OCI-LY7 (cell line): ENCODE data around the gene RPS6KA3. TPM values are rescaled to one million over a fixed set of nuclear protein-coding genes. Genes with fewer than 3 reads are reported as not detected.

Source experiments
- BruUV-seq: library from RNA; stranded (reverse); fragments of 400-500 nt; replicated peaks from 2 replicates; lab custom pipeline; 2021; lab: Mats Ljungman, UMichigan
- CTCF ChIA-PET: fragments of 300-600 bp; sonication (Branson Sonifier 250); formaldehyde crosslinking; loops from one replicate; lab custom pipeline; 2022; ENCODE audit warnings: antibody characterized with exemption; ENCODE audit not compliant: unreplicated experiment; lab: Charles Lee
- POLR2A ChIA-PET: fragments of 300-600 bp; sonication (Branson Sonifier 250); formaldehyde crosslinking; loops from one replicate; lab custom pipeline; 2022; ENCODE audit warnings: antibody characterized with exemption; lab: Charles Lee
- DNase-seq: peaks from one replicate; pipeline ENCODE4 v3.0.0-alpha.2; 2015; ENCODE audit warnings: low spot score
- H2AFZ ChIP-seq: fragments of 200-600 bp; sonication (generic), shearing (Covaris generic); 2 replicates; pipeline ENCODE4 v1.6.1; 2014; ENCODE audit warnings: mild to moderate bottlenecking, antibody characterized with exemption, low read length, moderate library complexity
- H3K27ac ChIP-seq: fragments of 200-600 bp; sonication (generic); 2 replicates; pipeline ENCODE4 v1.5.1; 2014; ENCODE audit warnings: mixed run types, low read depth, mild to moderate bottlenecking, moderate library complexity, low read length, inconsistent platforms; ENCODE audit not compliant: poor library complexity, severe bottlenecking
- H3K36me3 ChIP-seq: fragments of 200-600 bp; sonication (generic); 2 replicates; pipeline ENCODE4 v1.6.1; 2014; ENCODE audit warnings: mild to moderate bottlenecking, antibody characterized with exemption, low read length, moderate library complexity, mixed read lengths; ENCODE audit not compliant: insufficient read depth
- H3K4me1 ChIP-seq: fragments of 200-600 bp; sonication (generic); 2 replicates; pipeline ENCODE4 v1.5.1; 2014; ENCODE audit warnings: mild to moderate bottlenecking, low read length; ENCODE audit not compliant: insufficient read depth, poor library complexity, severe bottlenecking
- H3K4me2 ChIP-seq: fragments of 200-600 bp; sonication (generic); 2 replicates; pipeline ENCODE4 v1.6.1; 2014; ENCODE audit warnings: mild to moderate bottlenecking, low read length
- H3K4me3 ChIP-seq: fragments of 200-600 bp; sonication (generic); 2 replicates; pipeline ENCODE4 v1.5.1; 2014; ENCODE audit warnings: mild to moderate bottlenecking, low read depth, low read length; ENCODE audit not compliant: poor library complexity, severe bottlenecking
- H3K79me2 ChIP-seq: fragments of 200-600 bp; sonication (generic); 2 replicates; pipeline ENCODE4 v1.6.1; 2016; ENCODE audit warnings: low read depth, mild to moderate bottlenecking, low read length, moderate library complexity, mixed read lengths; ENCODE audit not compliant: insufficient read depth
- H3K9me2 ChIP-seq: fragments of 200-600 bp; sonication (generic); 2 replicates; pipeline ENCODE4 v1.6.1; 2016; ENCODE audit warnings: mild to moderate bottlenecking, low read length, mixed read lengths; ENCODE audit not compliant: insufficient read depth
- H3K9me3 ChIP-seq: fragments of 200-600 bp; sonication (generic); 2 replicates; pipeline ENCODE4 v1.6.1; 2014; ENCODE audit warnings: mild to moderate bottlenecking, mixed run types, low read length, mixed read lengths
- H4K20me1 ChIP-seq: fragments of 200-600 bp; sonication (generic); 2 replicates; pipeline ENCODE4 v1.6.1; 2014; ENCODE audit warnings: mild to moderate bottlenecking, antibody characterized with exemption, low read length, moderate library complexity, mixed read lengths; ENCODE audit not compliant: insufficient read depth
- EZH2phosphoT487 ChIP-seq: fragments of 200-600 bp; sonication (generic); IDR thresholded peaks from 2 replicates; pipeline ENCODE4 v1.6.1; 2018; ENCODE audit warnings: low read depth, borderline replicate concordance, mild to moderate bottlenecking, mixed run types, antibody characterized with exemption, low read length, moderate library complexity, mixed read lengths
- intact Hi-C: fragments of 100-400 bp; cut with micrococcal nuclease; formaldehyde crosslinking; loops from one replicate; pipeline ENCODE4 v1.10.0; 2022; ENCODE audit not compliant: unreplicated experiment
- total RNA-seq, 2 experiments: library from RNA; depleted of rRNA in 1 of 2; stranded (reverse); fragments of >200 nt in 1 of 2; shearing (Covaris generic) in 1 of 2; gene quantifications; 2 replicates each; pipeline ENCODE4 v1.2.3, GENCODE V29; 2014 to 2022
- TF ChIP-seq, protein P1 (sequence below): fragments of 200-600 bp; sonication (generic); conservative IDR thresholded peaks from 2 replicates; pipeline ENCODE4 v1.5.1; 2014; ENCODE audit warnings: mild to moderate bottlenecking, antibody characterized with exemption, low read length, moderate library complexity, mixed read lengths

Gene RPS6KA3
- total RNA-seq, 2 experiments from 2014 or later = 21.6 to 35.4 TPM

DNA sequence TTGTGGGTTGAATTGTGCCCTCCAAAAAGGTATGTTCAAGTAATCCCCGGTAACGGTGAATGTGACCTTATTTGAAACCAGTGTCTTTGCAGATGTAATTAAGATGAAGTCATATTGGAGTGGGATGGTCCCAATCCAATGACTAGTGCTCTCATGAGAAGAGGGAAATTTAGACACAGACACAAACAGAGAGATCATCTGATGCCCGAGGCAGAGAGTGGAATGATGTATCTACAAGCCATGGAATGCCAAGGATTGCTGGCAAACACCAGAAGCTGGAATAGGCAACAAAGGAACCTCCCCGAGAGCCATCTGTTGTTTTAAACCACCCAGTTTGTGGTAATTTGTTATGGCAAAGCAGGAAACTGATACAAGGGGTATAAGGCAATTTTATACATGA lies 35.1 kb downstream of the RPS6KA3 start:
- Histone ChIP-seq H4K20me1 (no peaks in the 10 kb centered on the region), H3K4me2 (no peak overlapping the region), H3K36me3 (peaks cover 43% of the 10 kb centered on the region), H2AFZ (no peak overlapping the region), H3K4me3 (no peak overlapping the region), H3K79me2 (no peaks in the 10 kb centered on the region), H3K4me1 (no peaks in the 10 kb centered on the region), H3K27ac (no peak overlapping the region), H3K9me2 (no peaks in the 10 kb centered on the region), H3K9me3 (no peaks in the 10 kb centered on the region)
- DNase-seq = no peak
- TF ChIP-seq EZH2phosphoT487 = no peak
- TF ChIP-seq, protein P1, sequence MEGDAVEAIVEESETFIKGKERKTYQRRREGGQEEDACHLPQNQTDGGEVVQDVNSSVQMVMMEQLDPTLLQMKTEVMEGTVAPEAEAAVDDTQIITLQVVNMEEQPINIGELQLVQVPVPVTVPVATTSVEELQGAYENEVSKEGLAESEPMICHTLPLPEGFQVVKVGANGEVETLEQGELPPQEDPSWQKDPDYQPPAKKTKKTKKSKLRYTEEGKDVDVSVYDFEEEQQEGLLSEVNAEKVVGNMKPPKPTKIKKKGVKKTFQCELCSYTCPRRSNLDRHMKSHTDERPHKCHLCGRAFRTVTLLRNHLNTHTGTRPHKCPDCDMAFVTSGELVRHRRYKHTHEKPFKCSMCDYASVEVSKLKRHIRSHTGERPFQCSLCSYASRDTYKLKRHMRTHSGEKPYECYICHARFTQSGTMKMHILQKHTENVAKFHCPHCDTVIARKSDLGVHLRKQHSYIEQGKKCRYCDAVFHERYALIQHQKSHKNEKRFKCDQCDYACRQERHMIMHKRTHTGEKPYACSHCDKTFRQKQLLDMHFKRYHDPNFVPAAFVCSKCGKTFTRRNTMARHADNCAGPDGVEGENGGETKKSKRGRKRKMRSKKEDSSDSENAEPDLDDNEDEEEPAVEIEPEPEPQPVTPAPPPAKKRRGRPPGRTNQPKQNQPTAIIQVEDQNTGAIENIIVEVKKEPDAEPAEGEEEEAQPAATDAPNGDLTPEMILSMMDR = no peak
- POLR2A ChIA-PET = no interaction called here
- intact Hi-C loops = no loop called here
- CTCF ChIA-PET = no interaction called here
- no TSS peak for BruUV-seq

DNA sequence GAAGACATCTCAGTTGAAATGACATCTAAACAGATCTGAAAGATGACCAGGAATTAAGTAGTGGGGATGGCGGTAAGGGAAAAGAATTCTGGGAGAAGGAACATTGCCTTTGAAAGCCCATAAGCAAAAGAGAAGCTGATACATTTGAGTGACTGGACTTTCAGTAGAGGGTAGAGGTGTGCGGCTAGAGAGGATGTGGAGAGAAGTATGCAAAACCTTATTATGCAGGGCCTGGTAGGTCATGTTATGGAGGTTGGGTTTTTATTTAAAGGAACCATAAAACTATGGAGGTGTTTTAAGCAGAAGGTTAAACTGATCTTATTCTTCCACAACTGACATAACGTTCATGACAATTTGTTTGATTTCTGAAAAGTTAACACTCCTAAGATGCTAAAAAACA lies 36.3 kb downstream of the RPS6KA3 start:
- no peak for DNase-seq
- Histone ChIP-seq H3K36me3 (peaks cover 43% of the 10 kb centered on the region), H3K27ac (no peak overlapping the region), H3K4me1 (peaks cover 1% of the 10 kb centered on the region), H3K4me2 (no peak overlapping the region), H3K4me3 (no peak overlapping the region), H3K9me3 (no peaks in the 10 kb centered on the region), H3K79me2 (no peaks in the 10 kb centered on the region), H3K9me2 (no peaks in the 10 kb centered on the region), H4K20me1 (no peaks in the 10 kb centered on the region), H2AFZ (no peak overlapping the region)
- no TSS peak for BruUV-seq
- POLR2A ChIA-PET = no interaction called here
- CTCF ChIA-PET = no interaction called here
- no peak for TF ChIP-seq EZH2phosphoT487
- TF ChIP-seq, protein P1 = no peak
- intact Hi-C loops = no loop called here

DNA sequence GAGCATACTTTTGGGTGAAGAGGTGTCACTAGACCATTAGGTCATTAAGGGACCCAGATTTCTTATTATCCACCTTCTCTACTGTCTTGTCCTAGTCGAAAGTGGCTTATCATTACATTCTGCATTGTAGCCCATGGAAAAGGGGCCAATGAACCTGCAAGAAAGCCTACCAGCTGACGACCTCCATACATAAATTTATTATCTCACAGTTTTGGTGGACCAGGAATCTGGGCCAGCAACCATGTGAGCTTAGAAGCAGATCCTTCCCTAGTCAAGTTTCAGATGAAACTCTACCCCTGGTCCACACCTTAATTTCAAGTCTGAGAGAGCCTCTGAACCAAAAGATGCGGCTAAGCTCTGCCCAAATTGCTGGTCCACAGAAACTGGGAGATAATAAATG lies 37.6 kb downstream of the RPS6KA3 start:
- BruUV-seq = no TSS peak
- peaks cover 4% of the 10 kb centered on the region for H3K4me1 ChIP-seq
- H3K4me3 ChIP-seq = no peak overlapping the region
- POLR2A ChIA-PET = no interaction called here
- CTCF ChIA-PET = no interaction called here
- no peak overlapping the region for H2AFZ ChIP-seq
- TF ChIP-seq EZH2phosphoT487 = no peak
- TF ChIP-seq, protein P1 = no peak
- H3K36me3 ChIP-seq = peaks cover 37% of the 10 kb centered on the region
- H3K9me2 ChIP-seq = no peaks in the 10 kb centered on the region
- no peak overlapping the region for H3K4me2 ChIP-seq
- no peaks in the 10 kb centered on the region for H4K20me1 ChIP-seq
- DNase-seq = no peak
- H3K79me2 ChIP-seq = no peaks in the 10 kb centered on the region
- H3K27ac ChIP-seq = no peak overlapping the region
- intact Hi-C loops = no loop called here
- no peaks in the 10 kb centered on the region for H3K9me3 ChIP-seq
